RPMI8226 (cell line): Measurements from ENCODE around the gene CSNK1G1.
"Not testable (repeated sequence)": the region's sequence is repeated elsewhere in the genome, so short reads cannot be mapped to it uniquely, and the experiment has no call there.

ENCODE experiments used
- DNase-seq: peaks from one replicate; pipeline ENCODE4 v3.0.0-alpha.2; 2015

CSNK1G1 gene

GRCh38 chr15:64122936-64123351 is 233.0 kb downstream of the CSNK1G1 start:
- no peak for DNase-seq

- no peak for DNase-seq
These were observed 233.5 kb downstream of the CSNK1G1 start for GRCh38 chr15:64122444-64122843.

- DNase-seq: no peak
These were observed 234.4 kb downstream of the CSNK1G1 start for GRCh38 chr15:64121614-64122013.

GRCh38 chr15:64120322-64120721 is 235.7 kb downstream of the CSNK1G1 start:
- not testable (repeated sequence) for DNase-seq

- DNase-seq: no peak
These were observed 238.1 kb downstream of the CSNK1G1 start for GRCh38 chr15:64117759-64118487.
